GM12891 (cell line): ENCODE results near the gene KRT77.

Source experiments
- PAX5 ChIP-seq: IDR thresholded peaks from 2 replicates; pipeline ENCODE4 v1.6.1; 2011; ENCODE audit warnings: low read length, moderate library complexity, mild to moderate bottlenecking; ENCODE audit not compliant: insufficient read depth, severe bottlenecking
- POLR2A ChIP-seq: IDR thresholded peaks from 2 replicates; pipeline ENCODE4 v1.6.1; 2011; ENCODE audit warnings: low read depth, low read length, control low read depth
- POLR2AphosphoS5 ChIP-seq: IDR thresholded peaks from 2 replicates; pipeline ENCODE4 v1.6.1; 2011; ENCODE audit warnings: low read depth, low read length, control low read depth
- POU2F2 ChIP-seq: IDR thresholded peaks from 2 replicates; pipeline ENCODE4 v1.6.1; 2011; ENCODE audit warnings: low read depth, mild to moderate bottlenecking, control low read depth, low read length, moderate library complexity

DNA sequence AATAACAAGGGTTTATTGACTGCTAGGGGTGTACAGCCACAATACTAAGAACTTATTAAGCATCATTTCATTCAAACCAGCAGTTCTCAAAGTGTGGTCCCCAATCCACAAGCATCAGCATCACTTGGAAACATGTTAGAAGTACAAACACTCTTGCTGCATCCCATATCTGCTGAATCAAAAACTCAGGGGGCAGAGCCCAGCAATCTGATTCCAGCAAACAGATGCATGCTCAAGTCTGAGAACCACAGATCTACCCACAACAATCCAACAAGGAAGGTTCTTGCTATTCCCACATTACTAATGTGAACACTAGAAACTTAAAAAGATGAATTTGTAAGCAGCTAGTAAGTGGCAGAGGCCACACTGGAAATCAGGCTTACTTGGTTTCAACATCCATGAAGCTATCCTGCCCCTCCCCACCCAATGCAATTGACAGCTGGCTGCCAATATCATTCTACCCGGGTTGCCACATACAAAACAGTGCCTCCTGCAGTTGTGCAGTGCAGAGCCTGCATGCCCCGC lies 6.2 kb downstream of the KRT77 start:
- TF ChIP-seq POU2F2 = no peak
- no peak for TF ChIP-seq POLR2A
- no peak for TF ChIP-seq POLR2AphosphoS5
- TF ChIP-seq PAX5 = no peak
